H9 (cell line): Measurements from ENCODE around the gene RAB15. TPM values are rescaled to one million over a fixed set of nuclear protein-coding genes. Genes with fewer than 3 reads are reported as not detected.

Experiments used
- DNase-seq: peaks from one replicate; pipeline ENCODE4 v3.0.0-alpha.2; 2017
- H2AFZ ChIP-seq: one replicate; pipeline ENCODE4 v1.6.1; 2013; ENCODE audit warnings: mild to moderate bottlenecking, low read length, control low read depth, moderate library complexity
- H2AK5ac ChIP-seq: 2 replicates; pipeline ENCODE4 v1.6.1; 2013; ENCODE audit warnings: low read length, control low read depth, mixed read lengths; ENCODE audit not compliant: insufficient read length
- H2BK120ac ChIP-seq: one replicate; pipeline ENCODE4 v1.6.1; 2013; ENCODE audit warnings: low read depth, mild to moderate bottlenecking, low read length, control low read depth, inconsistent platforms; ENCODE audit not compliant: poor library complexity, severe bottlenecking
- H2BK12ac ChIP-seq: 2 replicates; pipeline ENCODE4 v1.6.1; 2013; ENCODE audit warnings: low read length, control low read depth, mixed read lengths, low read depth; ENCODE audit not compliant: insufficient read length
- H2BK15ac ChIP-seq: 2 replicates; pipeline ENCODE4 v1.6.1; 2013; ENCODE audit warnings: low read depth, low read length, control low read depth
- H2BK20ac ChIP-seq: one replicate; pipeline ENCODE4 v1.6.1; 2013; ENCODE audit warnings: low read depth, mild to moderate bottlenecking, low read length, control low read depth, inconsistent platforms; ENCODE audit not compliant: poor library complexity, severe bottlenecking
- H2BK5ac ChIP-seq: 2 replicates; pipeline ENCODE4 v1.6.1; 2013; ENCODE audit warnings: low read length, control low read depth, mixed read lengths; ENCODE audit not compliant: insufficient read length
- H3K14ac ChIP-seq: 2 replicates; pipeline ENCODE4 v1.6.1; 2013; ENCODE audit warnings: low read length, control low read depth; ENCODE audit not compliant: insufficient read depth
- H3K18ac ChIP-seq: 2 replicates; pipeline ENCODE4 v1.6.1; 2013; ENCODE audit warnings: low read depth, mild to moderate bottlenecking, mixed read lengths, low read length, control low read depth; ENCODE audit not compliant: insufficient read length
- H3K23ac ChIP-seq: 2 replicates; pipeline ENCODE4 v1.6.1; 2013; ENCODE audit warnings: low read length, control low read depth, mixed read lengths, low read depth; ENCODE audit not compliant: insufficient read length
- H3K23me2 ChIP-seq: 2 replicates; pipeline ENCODE4 v1.6.1; 2013; ENCODE audit warnings: low read depth, mild to moderate bottlenecking, mixed read lengths, low read length, control low read depth; ENCODE audit not compliant: insufficient read length, poor library complexity, severe bottlenecking
- H3K27ac ChIP-seq: 2 replicates; pipeline ENCODE4 v1.5.1; 2013; ENCODE audit warnings: low read length, control low read depth, mixed read lengths, low read depth; ENCODE audit not compliant: insufficient read length
- H3K27me3 ChIP-seq: 2 replicates; pipeline ENCODE4 v1.6.1; 2013; ENCODE audit warnings: low read length, control low read depth, inconsistent platforms; ENCODE audit not compliant: insufficient read depth
- H3K4ac ChIP-seq: 2 replicates; pipeline ENCODE4 v1.6.1; 2013; ENCODE audit warnings: low read depth, mild to moderate bottlenecking, control low read depth, inconsistent platforms, low read length, moderate library complexity
- H3K4me1 ChIP-seq: 2 replicates; pipeline ENCODE4 v1.6.1; 2013; ENCODE audit warnings: low read length, control low read depth, inconsistent platforms; ENCODE audit not compliant: insufficient read depth
- H3K4me2 ChIP-seq: 2 replicates; pipeline ENCODE4 v1.6.1; 2013; ENCODE audit warnings: low read length, control low read depth, mixed read lengths; ENCODE audit not compliant: insufficient read length, insufficient read depth
- H3K56ac ChIP-seq: 2 replicates; pipeline ENCODE4 v1.6.1; 2013; ENCODE audit warnings: low read depth, mild to moderate bottlenecking, mixed read lengths, low read length, control low read depth; ENCODE audit not compliant: insufficient read length
- H3K79me1 ChIP-seq: 2 replicates; pipeline ENCODE4 v1.6.1; 2013; ENCODE audit warnings: low read depth, mild to moderate bottlenecking, moderate library complexity, low read length, control low read depth, inconsistent platforms; ENCODE audit not compliant: insufficient read depth, poor library complexity, severe bottlenecking
- H3K79me2 ChIP-seq: 2 replicates; pipeline ENCODE4 v1.6.1; 2013; ENCODE audit warnings: low read length, control low read depth, inconsistent platforms; ENCODE audit not compliant: insufficient read depth
- H3K9ac ChIP-seq: 2 replicates; pipeline ENCODE4 v1.6.1; 2013; ENCODE audit warnings: low read length, control low read depth, mixed read lengths; ENCODE audit not compliant: insufficient read length; ENCODE audit errors: extremely low read depth
- H3K9me3 ChIP-seq: one replicate; pipeline ENCODE4 v1.6.1; 2013; ENCODE audit warnings: low read depth, low read length, inconsistent platforms; ENCODE audit not compliant: control insufficient read depth
- H3T11ph ChIP-seq: one replicate; pipeline ENCODE4 v1.6.1; 2013; ENCODE audit warnings: mild to moderate bottlenecking, low read length, control low read depth, inconsistent platforms
- H4K20me1 ChIP-seq: one replicate; pipeline ENCODE4 v1.6.1; 2013; ENCODE audit not compliant: control insufficient read depth, insufficient read length, insufficient read depth
- H4K5ac ChIP-seq: 2 replicates; pipeline ENCODE4 v1.6.1; 2013; ENCODE audit warnings: low read depth, mild to moderate bottlenecking, mixed read lengths, low read length, control low read depth; ENCODE audit not compliant: insufficient read length
- H4K8ac ChIP-seq: replicated peaks from 2 replicates; pipeline ENCODE4 v1.6.1; 2013; ENCODE audit warnings: low read length, control low read depth, mixed read lengths, low read depth; ENCODE audit not compliant: insufficient read length
- H4K91ac ChIP-seq: 2 replicates; pipeline ENCODE4 v1.6.1; 2013; ENCODE audit warnings: low read depth, mild to moderate bottlenecking, moderate library complexity, mixed read lengths, low read length, control low read depth; ENCODE audit not compliant: insufficient read length
- H3K27ac Mint-ChIP-seq, 3 experiments: 2 replicates in 2 of 3; 3 replicates in 1 of 3; pipeline ENCODE4 v1.8.0; 2020 to 2021; ENCODE audit warnings: mixed read lengths in 3 of 3, mild to moderate bottlenecking in 1 of 3, moderate library complexity in 1 of 3
- H3K27me3 Mint-ChIP-seq: 2 replicates; pipeline ENCODE4 v1.8.0; 2021; ENCODE audit warnings: low read depth, mild to moderate bottlenecking, moderate library complexity, mixed read lengths
- H3K36me3 Mint-ChIP-seq, 3 experiments: 2 replicates in 2 of 3; 3 replicates in 1 of 3; pipeline ENCODE4 v1.8.0; 2020 to 2021; ENCODE audit warnings: low read depth in 3 of 3, mixed read lengths in 3 of 3; ENCODE audit not compliant: insufficient read depth in 1 of 3
- H3K4me1 Mint-ChIP-seq, 2 experiments: 2 replicates each; pipeline ENCODE4 v1.8.0; 2020; ENCODE audit warnings: mixed read lengths in 2 of 2
- H3K4me3 Mint-ChIP-seq, 2 experiments: 2 replicates in 1 of 2; 3 replicates in 1 of 2; pipeline ENCODE4 v1.8.0; 2020 to 2021; ENCODE audit warnings: mild to moderate bottlenecking in 2 of 2, mixed read lengths in 2 of 2, moderate library complexity in 1 of 2
- H3K9me3 Mint-ChIP-seq, 2 experiments: 2 replicates in 1 of 2; 3 replicates in 1 of 2; pipeline ENCODE4 v1.8.0; 2020; ENCODE audit warnings: mild to moderate bottlenecking in 2 of 2, mixed read lengths in 2 of 2, moderate library complexity in 1 of 2
- CTCF ChIP-seq: fragments of 200-600 bp; sonication (generic); conservative IDR thresholded peaks from 3 replicates; pipeline ENCODE4 v1.8.0; 2021; ENCODE audit warnings: antibody characterized with exemption, mild to moderate bottlenecking
- WGBS: extraction: QIAGEN DNeasy Blood & Tissue Kit; methylation state at CpG from one replicate; pipeline ENCODE4 v1.1.7; 2013; ENCODE audit warnings: missing lambda C conversion rate, low lambda C conversion rate, mixed read lengths; ENCODE audit not compliant: insufficient read length; ENCODE audit errors: extremely low coverage; 5-methylcytosine and 5-hydroxymethylcytosine counted together
- total RNA-seq: library from RNA; stranded (reverse); gene quantifications from 2 replicates; pipeline ENCODE4 v1.2.1, GENCODE V29; 2021

Gene RAB15
- total RNA-seq, 1 experiment from 2014 or later: 54.3 TPM

GRCh38 chr14:64937821-64938193 is 34.3 kb downstream of the RAB15 start:
- no peaks in the 10 kb centered on the region for H3K9me3 Mint-ChIP-seq
- Histone ChIP-seq H3K27me3 (no peaks in the 10 kb centered on the region), H4K5ac (no peak overlapping the region), H3T11ph (no peak overlapping the region), H2BK120ac (no peak overlapping the region), H3K4me2 (no peak overlapping the region), H2BK12ac (no peak overlapping the region), H2AFZ (no peak overlapping the region), H2BK15ac (no peak overlapping the region), H2BK5ac (no peak overlapping the region), H3K56ac (no peak overlapping the region), H3K79me1 (no peaks in the 10 kb centered on the region), H3K9ac (no peak overlapping the region), H4K8ac (no peak overlapping the region), H2AK5ac (no peak overlapping the region), H3K23me2 (no peaks in the 10 kb centered on the region), H3K27ac (no peak overlapping the region), H2BK20ac (no peak overlapping the region), H3K14ac (no peak overlapping the region), H4K20me1 (no peaks in the 10 kb centered on the region), H4K91ac (no peak overlapping the region), H3K4ac (no peak overlapping the region), H3K18ac (no peak overlapping the region), H3K79me2 (no peaks in the 10 kb centered on the region), H3K4me1 (no peaks in the 10 kb centered on the region), H3K9me3 (no peaks in the 10 kb centered on the region), H3K23ac (no peak overlapping the region)
- H3K4me1 Mint-ChIP-seq: peaks cover 6 to 7% of the 10 kb centered on the region in 2 experiments
- no peak for DNase-seq
- no peak overlapping the region for H3K27ac Mint-ChIP-seq
- H3K4me3 Mint-ChIP-seq: no peak overlapping the region
- TF ChIP-seq CTCF: peak; percentile 44; the same call in 2 of the 3 replicates
- peaks cover 0 to 22% (median 15%) of the 10 kb centered on the region in 3 experiments for H3K36me3 Mint-ChIP-seq
- no CpG with 5 or more reads among the region's 1 CpG for WGBS
- H3K27me3 Mint-ChIP-seq: no peaks in the 10 kb centered on the region
